Measurements from ENCODE around the gene NTM.
"Not testable (repeated sequence)": the region's sequence is repeated elsewhere in the genome, so short reads cannot be mapped to it uniquely, and the experiment has no call there.

NTM gene

DNA sequence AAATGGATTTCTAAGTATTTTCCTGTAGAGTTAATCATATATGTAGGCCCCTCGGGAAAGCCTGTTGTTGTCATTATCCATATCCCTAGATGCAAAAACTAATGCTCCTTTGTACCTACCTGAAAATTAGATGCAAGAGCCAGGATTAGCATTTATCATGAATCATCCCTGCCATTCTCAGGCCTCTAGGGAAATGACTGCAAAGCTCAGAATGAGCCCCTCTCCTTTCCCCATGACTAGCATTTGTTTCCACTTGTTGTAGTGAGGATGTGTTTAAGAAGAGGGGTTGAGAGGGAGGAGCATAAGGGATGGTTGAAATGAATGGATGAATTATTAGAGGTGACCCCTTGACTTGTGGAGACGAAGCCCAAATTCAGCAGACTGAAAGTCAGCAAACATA, 537.9 kb downstream of the NTM start:
- DNase-seq: no peak

GRCh38 chr11:131909426-131910177, 539.2 kb downstream of the NTM start:
- DNase-seq: no peak

- no peak for DNase-seq
Observed at GRCh38 chr11:131910178-131910522, 539.7 kb downstream of the NTM start.

DNA sequence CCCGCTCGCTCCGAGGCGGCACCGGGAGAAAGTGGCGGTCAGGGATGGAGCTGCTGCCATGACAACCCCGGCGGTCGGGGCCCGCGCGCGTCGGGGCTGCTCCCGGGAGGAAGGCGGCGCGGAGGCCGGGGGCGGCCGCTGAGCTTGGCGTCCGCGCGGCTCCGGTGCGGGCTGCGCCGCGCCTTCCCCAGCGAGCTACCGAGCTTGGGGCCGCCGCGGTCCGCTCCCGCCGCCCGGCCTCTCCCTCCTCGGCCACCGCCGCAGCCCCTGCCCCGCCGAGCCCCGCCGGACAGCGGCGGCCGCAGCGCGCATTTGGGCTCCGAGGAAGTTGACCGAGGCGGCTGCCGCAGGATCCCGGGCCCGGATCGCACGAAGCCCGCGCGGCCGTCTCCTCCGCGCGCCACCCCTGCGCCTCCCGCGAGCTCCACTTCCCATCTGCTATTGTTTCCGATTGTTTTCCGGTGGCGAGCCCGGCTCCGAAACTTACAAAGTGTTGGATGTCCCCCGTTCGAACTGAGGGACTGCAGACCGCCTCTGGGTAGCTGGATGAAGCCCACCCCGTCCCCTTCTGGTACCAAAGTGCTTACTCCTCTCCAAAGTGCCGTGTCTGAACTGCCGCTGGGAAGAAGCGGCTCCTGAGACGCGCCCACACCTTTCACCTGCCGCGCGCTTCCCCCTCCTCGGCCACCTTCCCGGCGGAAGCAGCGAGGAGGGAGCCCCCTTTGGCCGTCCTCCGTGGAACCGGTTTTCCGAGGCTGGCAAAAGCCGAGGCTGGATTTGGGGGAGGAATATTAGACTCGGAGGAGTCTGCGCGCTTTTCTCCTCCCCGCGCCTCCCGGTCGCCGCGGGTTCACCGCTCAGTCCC, 540.3 kb downstream of the NTM start:
- no peak for DNase-seq

DNA sequence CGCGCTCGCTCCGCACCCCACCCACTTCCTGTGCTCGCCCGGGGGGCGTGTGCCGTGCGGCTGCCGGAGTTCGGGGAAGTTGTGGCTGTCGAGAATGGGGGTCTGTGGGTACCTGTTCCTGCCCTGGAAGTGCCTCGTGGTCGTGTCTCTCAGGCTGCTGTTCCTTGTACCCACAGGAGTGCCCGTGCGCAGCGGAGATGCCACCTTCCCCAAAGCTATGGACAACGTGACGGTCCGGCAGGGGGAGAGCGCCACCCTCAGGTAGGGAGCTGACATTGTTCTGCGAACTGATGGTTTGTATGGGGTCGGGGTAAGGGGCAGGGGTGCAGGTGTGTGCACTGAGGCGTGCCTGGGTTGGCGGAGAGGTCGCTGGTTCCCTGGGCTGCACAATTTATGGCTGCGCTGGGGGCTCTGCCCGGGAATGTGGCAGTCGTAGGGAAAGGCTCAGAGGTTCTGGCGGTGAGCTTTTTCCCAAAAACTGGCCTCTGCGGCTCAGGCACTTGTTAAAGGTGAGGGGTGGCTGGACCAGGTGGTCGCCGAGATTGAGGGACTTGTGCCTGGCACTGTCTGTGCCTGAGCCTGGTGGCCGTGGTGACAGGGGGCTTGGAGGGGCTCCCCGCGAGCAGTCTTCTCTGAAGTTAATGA, 541.1 kb downstream of the NTM start:
- not testable (repeated sequence) for DNase-seq

- DNase-seq: no peak
Observed at GRCh38 chr11:131912134-131912533, 541.7 kb downstream of the NTM start.

GRCh38 chr11:131913267-131913666, 542.9 kb downstream of the NTM start:
- DNase-seq: no peak

DNA sequence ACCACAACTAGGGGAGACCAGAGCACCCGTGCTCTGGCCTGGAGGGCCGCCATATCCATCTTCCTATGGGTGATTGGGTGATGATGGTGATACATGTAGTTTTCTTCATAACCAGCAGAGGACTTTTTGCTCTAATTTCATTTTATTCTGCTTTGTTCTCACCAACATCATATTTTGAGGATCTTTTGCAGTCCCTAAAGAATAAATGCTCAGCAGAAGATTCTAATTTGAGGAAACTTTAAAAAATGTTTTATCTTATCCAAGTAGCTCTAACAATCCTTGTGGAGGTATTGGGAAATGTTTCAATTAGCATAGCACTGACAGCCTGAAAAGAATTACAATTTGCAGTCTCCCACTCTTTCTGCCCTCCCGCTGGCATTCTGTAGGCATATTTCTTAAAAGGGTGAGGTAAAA, 544.0 kb downstream of the NTM start:
- DNase-seq: no peak

DNA sequence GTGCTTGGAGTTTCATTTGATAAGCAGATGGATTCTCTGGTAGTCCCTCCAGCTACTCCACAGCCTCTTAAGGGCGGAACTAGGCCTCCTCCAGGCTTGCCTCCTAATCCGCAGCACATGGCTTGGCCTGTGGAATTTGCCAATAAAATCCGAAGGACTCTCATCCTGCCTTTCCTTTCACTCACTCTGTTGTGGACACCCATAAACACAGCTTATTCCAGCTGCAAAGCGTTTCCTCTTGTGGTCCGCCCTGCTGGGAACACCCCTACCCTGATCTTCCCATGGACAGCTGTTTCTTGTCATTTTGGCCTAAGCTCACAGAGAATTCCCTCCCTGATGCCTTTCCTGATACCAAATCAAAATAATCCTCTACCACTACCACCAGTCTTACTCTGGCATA, 546.2 kb downstream of the NTM start:
- DNase-seq: no peak

GRCh38 chr11:131917634-131918384, 547.4 kb downstream of the NTM start:
- no peak for DNase-seq

DNA sequence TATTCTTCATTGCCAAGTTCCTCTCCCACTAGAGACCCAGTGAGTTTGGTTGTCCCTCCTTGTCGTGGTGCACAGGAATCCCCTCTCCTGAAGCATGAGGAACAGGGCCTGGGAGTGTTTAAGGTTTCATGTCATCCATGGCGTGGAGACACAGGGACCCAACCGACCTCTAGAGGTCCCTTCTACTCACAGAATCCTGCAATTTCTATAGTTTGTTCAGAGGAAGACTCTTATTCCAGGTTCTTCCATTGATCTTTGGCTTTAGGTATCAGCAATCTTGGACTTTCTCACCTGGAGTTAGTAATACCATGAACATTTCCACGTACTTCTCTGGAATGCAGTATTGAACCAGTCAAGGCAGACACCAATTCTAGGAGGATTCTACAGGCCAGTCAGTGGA, 548.2 kb downstream of the NTM start:
- DNase-seq: no peak

DNA sequence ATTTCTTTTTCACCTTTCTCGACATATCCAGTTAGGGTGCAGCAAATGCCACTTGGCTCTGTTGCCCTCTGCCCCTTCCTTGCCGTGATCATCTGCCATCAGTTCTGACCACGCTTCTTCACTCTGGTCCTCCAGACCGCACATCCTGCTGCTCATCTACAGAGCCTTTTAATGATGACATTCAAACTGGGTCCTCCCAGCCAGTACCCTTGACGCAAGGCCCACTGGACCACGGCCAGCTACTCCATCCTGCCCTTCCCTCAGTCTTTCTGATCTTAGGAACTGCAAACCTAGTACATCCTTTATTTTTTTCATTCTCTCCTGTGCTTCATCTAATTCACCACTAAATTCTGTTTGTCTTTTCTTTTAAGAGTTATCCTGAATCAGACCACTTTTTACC, 551.8 kb downstream of the NTM start:
- DNase-seq: no peak

DNA sequence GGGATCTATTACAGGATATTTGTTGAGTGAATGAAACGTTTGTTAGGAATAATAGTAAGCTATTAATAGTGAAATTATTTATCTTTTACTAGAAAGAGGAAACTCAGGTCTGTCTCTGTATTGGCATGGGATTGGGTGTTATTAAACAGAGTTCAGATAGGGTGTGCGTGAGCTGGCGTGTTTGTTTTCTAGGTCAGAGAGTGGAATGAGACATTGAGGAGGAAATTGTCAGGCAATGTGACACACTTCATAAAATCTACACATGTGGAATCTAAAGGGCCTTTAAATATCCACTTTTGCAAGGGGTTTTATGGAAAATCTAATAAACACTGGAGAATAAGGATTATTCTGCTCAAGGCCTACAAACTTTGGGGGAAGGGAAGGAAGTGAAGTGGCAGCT, 552.9 kb downstream of the NTM start:
- no peak for DNase-seq

DNA sequence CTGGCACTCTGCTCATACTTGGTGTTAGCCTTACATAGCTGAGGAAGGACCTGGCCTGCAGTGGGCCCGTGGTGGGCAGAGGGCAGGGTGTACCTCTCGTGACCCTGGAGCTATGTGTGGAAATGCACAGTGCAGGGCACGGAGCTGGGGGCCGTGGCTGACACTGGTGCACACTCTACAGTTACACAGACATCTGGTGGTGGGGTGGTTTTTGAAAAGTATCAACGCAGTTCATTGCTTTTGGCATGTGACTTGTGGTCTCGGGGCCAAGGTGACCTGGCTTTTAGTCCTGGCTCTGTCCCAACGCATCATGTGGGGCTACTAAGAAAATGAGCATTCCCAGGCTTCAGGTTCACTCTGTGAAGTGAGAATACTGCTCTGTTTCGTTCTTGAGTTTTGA, 553.6 kb downstream of the NTM start:
- no peak for DNase-seq

- no peak for DNase-seq
Observed at GRCh38 chr11:131924457-131925201, 554.2 kb downstream of the NTM start.

GRCh38 chr11:131925829-131926228, 555.4 kb downstream of the NTM start:
- DNase-seq: no peak

GRCh38 chr11:131928992-131929391, 558.6 kb downstream of the NTM start:
- DNase-seq: no peak

DNA sequence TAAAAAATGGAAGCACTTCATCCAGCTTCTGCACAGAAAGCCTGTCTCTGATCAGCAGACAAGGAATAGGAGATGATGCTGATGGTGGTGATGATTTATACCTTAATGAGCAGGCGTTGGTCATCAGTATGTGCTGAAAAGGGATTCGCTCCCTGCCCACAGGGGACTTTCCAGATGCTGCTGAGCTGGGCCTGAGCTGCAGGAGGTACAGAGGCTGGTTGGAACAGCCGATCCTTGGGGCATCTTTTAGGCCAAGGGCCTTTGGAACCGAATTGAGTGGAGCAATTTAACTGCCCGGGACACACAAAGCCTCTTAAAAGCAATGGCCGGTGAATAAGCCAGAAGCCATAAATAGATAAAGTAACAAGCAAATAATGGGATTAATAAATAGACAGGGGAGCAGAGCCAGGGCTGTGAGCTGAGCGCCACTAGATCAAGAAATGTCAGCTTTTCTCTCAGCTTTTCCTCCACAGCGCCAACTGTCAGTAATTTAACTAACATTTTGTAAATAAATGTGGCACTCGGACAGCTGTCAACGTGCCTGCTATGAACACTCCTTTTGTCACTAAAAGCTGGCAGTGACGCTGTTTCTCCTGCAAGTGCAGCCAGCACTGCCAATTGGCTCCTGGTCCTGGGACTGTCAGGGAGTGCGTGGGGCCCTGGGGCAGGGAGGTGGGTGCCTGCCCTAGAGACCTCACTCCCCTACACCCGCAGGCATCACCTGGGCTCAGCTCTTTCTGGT, 562.3 kb downstream of the NTM start:
- DNase-seq: no peak

GRCh38 chr11:131934006-131934405, 563.6 kb downstream of the NTM start:
- no peak for DNase-seq

- no peak for DNase-seq
Observed at GRCh38 chr11:131938351-131938751, 567.9 kb downstream of the NTM start.

DNA sequence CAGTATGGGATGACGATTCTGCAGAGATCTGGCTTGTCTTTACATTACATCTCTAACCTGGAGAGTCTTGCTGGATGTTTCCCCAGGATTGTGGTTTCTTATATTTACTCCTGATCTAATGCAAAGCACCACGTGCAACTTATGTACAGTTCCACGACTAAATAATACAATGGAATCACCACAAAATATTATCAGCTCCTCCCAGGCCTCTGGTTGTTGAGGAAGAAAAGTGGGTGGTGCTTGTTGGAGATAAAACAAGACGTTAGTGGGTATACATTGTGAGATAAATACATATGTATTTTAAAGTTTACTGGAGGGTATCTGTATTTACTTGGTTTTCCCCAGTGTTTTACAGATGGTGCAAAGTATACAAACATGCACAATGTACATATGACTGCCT, 569.7 kb downstream of the NTM start:
- no peak for DNase-seq

GRCh38 chr11:131942878-131943277, 572.5 kb downstream of the NTM start:
- DNase-seq: no peak

Data from GF-D8 (cell line).